Activated naive CD4-positive, alpha-beta T cell treated with anti-CD3 and anti-CD28 coated beads for 36 hours (primary cell): ENCODE data around the gene C9orf85. TPM values are rescaled to one million over a fixed set of nuclear protein-coding genes. Genes with fewer than 3 reads are reported as not detected.
"Not testable (repeated sequence)": the region's sequence is repeated elsewhere in the genome, so short reads cannot be mapped to it uniquely, and the experiment has no call there.

Experiments
- CTCF ChIA-PET: fragments of 350-600 bp; sonication (Branson Sonifier 250); formaldehyde crosslinking; loops from one replicate; lab custom pipeline; 2021; ENCODE audit warnings: antibody characterized with exemption; lab: Charles Lee
- DNase-seq: peaks from one replicate; pipeline ENCODE4 v3.0.0-alpha.2; 2020
- H3K27ac Mint-ChIP-seq: one replicate; pipeline ENCODE4 v1.8.0; 2021; ENCODE audit warnings: mild to moderate bottlenecking, mixed read lengths
- H3K27me3 Mint-ChIP-seq: one replicate; pipeline ENCODE4 v1.8.0; 2021; ENCODE audit warnings: low read depth, mixed read lengths
- H3K36me3 Mint-ChIP-seq: one replicate; pipeline ENCODE4 v1.8.0; 2021; ENCODE audit warnings: low read depth, mixed read lengths
- H3K4me1 Mint-ChIP-seq: one replicate; pipeline ENCODE4 v1.8.0; 2021; ENCODE audit warnings: low read depth, mixed read lengths
- H3K4me3 Mint-ChIP-seq: one replicate; pipeline ENCODE4 v1.8.0; 2021; ENCODE audit warnings: mild to moderate bottlenecking, moderate library complexity, mixed read lengths
- H3K9me3 Mint-ChIP-seq: one replicate; pipeline ENCODE4 v1.8.0; 2021; ENCODE audit warnings: mixed read lengths
- intact Hi-C: fragments of 100-400 bp; cut with micrococcal nuclease; formaldehyde crosslinking; loops from one replicate; pipeline ENCODE4 v1.15.1; 2023
- total RNA-seq, 2 experiments: library from RNA; stranded (reverse); gene quantifications; one replicate each; pipeline ENCODE4 v1.2.3, GENCODE V29; 2021

The C9orf85 gene
- total RNA-seq, 2 experiments from 2014 or later = 6.2 to 6.7 TPM

DNA sequence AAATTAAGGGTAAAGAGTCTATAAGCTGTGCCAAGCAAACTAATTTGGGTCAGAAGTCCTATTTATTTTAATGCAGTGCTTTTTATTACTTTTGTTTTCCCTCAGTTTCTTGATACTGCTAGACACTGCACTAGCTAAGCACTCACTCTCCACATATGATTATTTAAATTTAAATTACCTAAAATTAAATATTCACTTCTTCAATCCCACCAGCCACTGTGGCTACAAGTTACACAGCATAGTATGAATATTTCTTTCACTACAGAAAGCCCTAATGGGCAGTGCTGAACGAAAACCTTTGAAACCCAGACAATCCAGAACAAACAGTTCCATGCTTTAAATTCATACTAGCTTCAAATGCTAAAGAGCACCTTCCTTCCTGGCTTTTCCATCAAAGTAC, 24.1 kb upstream of the C9orf85 start:
- no peak for DNase-seq
- Mint-ChIP-seq H3K4me3 (no peak overlapping the region), H3K27ac (no peak overlapping the region), H3K4me1 (peaks cover 33% of the 10 kb centered on the region), H3K27me3 (no peaks in the 10 kb centered on the region), H3K36me3 (peaks cover 21% of the 10 kb centered on the region), H3K9me3 (peaks cover 17% of the 10 kb centered on the region)
- CTCF ChIA-PET = no interaction called here
- intact Hi-C loops = loop anchor here (1.0 kb wide), 1 partner anchor 8 kb away; no protein-coding TSS in a partner anchor

DNA sequence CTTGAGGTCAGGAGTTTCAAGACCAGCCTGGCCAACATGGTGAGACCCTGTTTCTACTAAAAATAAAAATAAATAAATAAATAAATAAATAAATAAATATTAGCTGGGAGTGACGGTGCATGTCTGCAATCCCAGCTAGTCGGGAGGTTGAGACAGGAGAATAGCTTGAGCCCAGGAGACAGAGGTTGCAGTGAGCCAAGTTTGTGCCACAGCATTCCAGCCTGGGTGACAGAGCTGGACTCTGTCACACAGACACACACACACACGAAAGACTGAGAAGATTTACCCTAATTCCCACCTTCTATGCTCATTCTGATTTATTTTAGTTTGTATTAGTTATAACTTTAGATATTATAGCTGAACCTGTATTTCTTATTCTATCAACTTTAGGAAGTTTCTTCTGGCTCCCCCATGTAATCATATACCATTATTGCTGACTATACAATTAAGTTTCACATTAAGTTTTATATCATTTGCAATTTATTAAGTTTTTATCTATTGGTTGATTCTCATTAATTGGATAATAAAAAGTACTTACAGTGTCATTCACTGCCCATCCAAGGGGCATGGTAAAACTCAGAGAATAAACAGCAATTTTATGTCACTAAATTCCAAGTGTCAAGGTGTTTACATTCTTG, 21.3 kb upstream of the C9orf85 start:
- H3K4me3 Mint-ChIP-seq = no peak overlapping the region
- H3K9me3 Mint-ChIP-seq = peaks cover 1% of the 10 kb centered on the region
- DNase-seq = no peak
- intact Hi-C loops = no loop called here
- H3K4me1 Mint-ChIP-seq = peaks cover 40% of the 10 kb centered on the region
- H3K27ac Mint-ChIP-seq = no peak overlapping the region
- CTCF ChIA-PET = interaction anchor here (0.8 kb wide), 1 partner anchor 71 kb away, joined by 3 read pairs; no protein-coding TSS in a partner anchor
- H3K27me3 Mint-ChIP-seq = no peaks in the 10 kb centered on the region
- peaks cover 1% of the 10 kb centered on the region for H3K36me3 Mint-ChIP-seq

DNA sequence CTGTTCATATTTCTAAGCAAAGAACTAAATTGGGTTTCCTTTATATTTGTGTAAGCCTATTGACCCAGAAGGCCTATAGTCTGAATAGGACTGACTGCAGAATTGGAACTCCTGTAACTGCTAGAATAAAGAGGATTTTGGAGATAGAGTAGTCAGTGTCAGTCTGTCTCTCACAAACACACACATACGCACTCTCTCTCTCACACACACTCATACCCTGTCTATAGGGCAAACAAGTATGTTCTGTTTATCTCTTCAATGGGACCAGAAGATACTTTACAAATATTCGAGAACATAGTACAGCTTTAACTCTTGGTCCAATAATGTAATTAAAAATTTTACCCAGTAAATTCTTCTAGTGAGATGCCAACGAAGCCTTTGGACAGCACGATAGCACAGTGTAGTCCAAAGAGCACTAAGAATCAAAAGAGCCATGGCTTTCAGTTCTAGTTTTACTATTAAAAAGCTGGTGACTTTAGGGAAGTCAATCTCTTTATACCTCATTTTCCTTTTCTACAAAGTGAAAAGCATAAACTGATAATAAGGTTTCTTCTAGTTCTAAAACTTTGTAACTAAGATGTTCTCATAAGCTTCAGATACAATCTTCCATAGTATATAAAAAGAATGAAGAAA, 19.8 kb upstream of the C9orf85 start:
- H3K4me1 Mint-ChIP-seq = peaks cover 40% of the 10 kb centered on the region
- DNase-seq = no peak
- H3K36me3 Mint-ChIP-seq = peaks cover 1% of the 10 kb centered on the region
- CTCF ChIA-PET = interaction anchor here (1.3 kb wide), 2 partner anchors 73 to 97 kb away, joined by 3 to 5 read pairs; no protein-coding TSS in a partner anchor
- intact Hi-C loops = no loop called here
- H3K4me3 Mint-ChIP-seq = no peak overlapping the region
- no peaks in the 10 kb centered on the region for H3K27me3 Mint-ChIP-seq
- no peak overlapping the region for H3K27ac Mint-ChIP-seq
- peaks cover 1% of the 10 kb centered on the region for H3K9me3 Mint-ChIP-seq

GRCh38 chr9:71895117-71895516, 16.3 kb upstream of the C9orf85 start:
- DNase-seq = no peak
- peaks cover 3% of the 10 kb centered on the region for H3K36me3 Mint-ChIP-seq
- H3K27ac Mint-ChIP-seq = no peak overlapping the region
- H3K4me1 Mint-ChIP-seq = peaks cover 48% of the 10 kb centered on the region
- H3K9me3 Mint-ChIP-seq = peaks cover 1% of the 10 kb centered on the region
- intact Hi-C loops = loop anchor here (1.0 kb wide), 1 partner anchor 8 kb away; no protein-coding TSS in a partner anchor
- CTCF ChIA-PET = interaction anchor here (0.7 to 1.2 kb wide), 2 partner anchors 21 to 76 kb away, joined by 3 to 5 read pairs; no protein-coding TSS in a partner anchor
- no peak overlapping the region for H3K4me3 Mint-ChIP-seq
- H3K27me3 Mint-ChIP-seq = no peaks in the 10 kb centered on the region

GRCh38 chr9:71895955-71896354, 15.5 kb upstream of the C9orf85 start:
- Mint-ChIP-seq H3K4me3 (no peak overlapping the region), H3K9me3 (peaks cover 1% of the 10 kb centered on the region), H3K27ac (no peak overlapping the region), H3K27me3 (no peaks in the 10 kb centered on the region), H3K4me1 (peaks cover 53% of the 10 kb centered on the region), H3K36me3 (peaks cover 3% of the 10 kb centered on the region)
- intact Hi-C loops = loop anchor here (1.0 to 2.0 kb wide), 2 partner anchors 9 to 15 kb away; partner anchors contain the start of genes ABHD17B and C9orf85
- DNase-seq = no peak
- CTCF ChIA-PET = interaction anchor here (1.0 to 2.6 kb wide), 3 partner anchors 18 to 89 kb away, joined by 3 to 8 read pairs (median 3); no protein-coding TSS in a partner anchor

GRCh38 chr9:71896761-71897160, 14.7 kb upstream of the C9orf85 start:
- H3K9me3 Mint-ChIP-seq = peaks cover 1% of the 10 kb centered on the region
- H3K27ac Mint-ChIP-seq = peak overlapping the region; percentile 46
- intact Hi-C loops = loop anchor here (2.0 kb wide), 1 partner anchor 14 kb away; the partner anchor contains the start of genes ABHD17B and C9orf85
- CTCF ChIA-PET = interaction anchor here (1.3 to 2.6 kb wide), 2 partner anchors 78 to 90 kb away, joined by 4 to 8 read pairs; no protein-coding TSS in a partner anchor
- H3K27me3 Mint-ChIP-seq = no peaks in the 10 kb centered on the region
- H3K4me1 Mint-ChIP-seq = peaks cover 59% of the 10 kb centered on the region
- DNase-seq = no peak
- H3K36me3 Mint-ChIP-seq = peaks cover 3% of the 10 kb centered on the region
- no peak overlapping the region for H3K4me3 Mint-ChIP-seq

DNA sequence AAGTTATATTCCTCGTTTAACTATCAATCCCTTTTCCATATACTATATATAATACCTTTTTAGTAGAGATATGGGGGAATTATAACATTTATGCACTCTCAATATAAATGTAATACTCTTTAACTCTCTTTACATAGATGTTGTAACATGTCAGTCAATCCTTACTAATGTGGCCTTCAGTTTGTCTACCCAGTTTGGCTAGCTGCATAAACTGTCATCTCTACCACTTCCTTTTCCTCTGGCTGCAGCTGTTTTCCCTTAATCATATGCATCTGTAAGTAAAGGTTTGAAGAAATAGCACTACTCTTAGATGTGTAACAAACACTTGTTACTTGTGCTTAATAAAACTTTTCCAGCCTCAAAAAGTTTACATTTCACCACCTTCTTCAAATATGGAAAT, 13.9 kb upstream of the C9orf85 start:
- H3K4me1 Mint-ChIP-seq = peaks cover 66% of the 10 kb centered on the region
- H3K36me3 Mint-ChIP-seq = peaks cover 3% of the 10 kb centered on the region
- H3K27me3 Mint-ChIP-seq = no peaks in the 10 kb centered on the region
- peak; percentile 33 for DNase-seq
- CTCF ChIA-PET = interaction anchor here (0.6 to 2.6 kb wide), 3 partner anchors 78 to 91 kb away, joined by 4 to 8 read pairs (median 4); no protein-coding TSS in a partner anchor
- H3K9me3 Mint-ChIP-seq = peaks cover 1% of the 10 kb centered on the region
- intact Hi-C loops = loop anchor here (2.0 kb wide), 1 partner anchor 13 kb away; the partner anchor contains the start of genes ABHD17B and C9orf85
- no peak overlapping the region for H3K27ac Mint-ChIP-seq
- H3K4me3 Mint-ChIP-seq = no peak overlapping the region

- H3K27me3 Mint-ChIP-seq, intact Hi-C loops, DNase-seq, H3K9me3 Mint-ChIP-seq, H3K4me3 Mint-ChIP-seq, H3K27ac Mint-ChIP-seq, H3K36me3 Mint-ChIP-seq: not testable (repeated sequence)
- CTCF ChIA-PET = interaction anchor here (0.6 kb wide), 1 partner anchor 19 kb away, joined by 3 read pairs; no protein-coding TSS in a partner anchor
- H3K4me1 Mint-ChIP-seq = peaks cover 62% of the 10 kb centered on the region
Measured at GRCh38 chr9:71898756-71899155, 12.7 kb upstream of the C9orf85 start.

DNA sequence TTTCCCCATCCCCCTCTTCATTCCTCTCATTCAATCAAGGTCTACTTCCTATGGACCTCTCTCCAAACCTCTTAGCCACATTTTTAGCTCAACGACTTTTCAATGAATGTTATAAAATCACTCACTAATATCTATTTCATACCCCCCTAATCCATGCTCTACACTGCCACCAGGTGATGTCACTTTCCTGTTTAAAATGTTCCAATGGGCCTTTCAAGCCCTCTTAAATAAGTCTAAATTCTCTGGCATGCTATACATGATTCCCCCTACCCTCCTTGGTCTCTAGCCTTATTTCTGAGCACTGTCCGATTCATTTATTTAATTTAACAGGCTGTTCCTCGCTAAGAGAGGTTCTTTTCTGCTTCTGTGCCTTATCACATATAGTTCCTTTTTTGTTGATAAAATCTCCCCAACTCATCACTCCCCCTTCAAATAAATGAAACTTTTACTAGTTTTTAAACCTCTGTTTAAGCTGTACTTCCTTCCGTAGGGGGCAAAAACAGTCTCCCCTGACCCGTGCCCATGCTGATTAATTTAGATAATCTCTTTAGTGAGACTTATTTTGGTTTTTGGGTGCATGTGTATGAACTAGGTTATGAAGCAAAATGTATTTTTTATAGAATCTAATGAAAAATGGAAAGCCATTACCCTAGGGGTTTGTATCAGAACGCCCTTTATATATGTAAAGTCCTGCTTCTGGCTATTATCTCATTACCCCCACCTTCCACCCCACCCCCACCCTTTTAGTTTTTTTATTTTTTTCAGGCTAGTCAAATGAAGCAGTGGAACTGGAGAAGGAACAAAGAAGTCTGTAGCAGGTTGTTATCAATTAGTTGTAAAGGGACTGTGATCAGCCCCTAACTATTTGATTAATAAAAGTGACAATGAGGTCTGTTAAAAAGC, 9.5 kb upstream of the C9orf85 start:
- H3K4me3 Mint-ChIP-seq = no peak overlapping the region
- no peaks in the 10 kb centered on the region for H3K27me3 Mint-ChIP-seq
- intact Hi-C loops = no loop called here
- CTCF ChIA-PET = interaction anchor here (1.3 kb wide), 1 partner anchor 83 kb away, joined by 7 read pairs; no protein-coding TSS in a partner anchor
- peaks cover 3% of the 10 kb centered on the region for H3K36me3 Mint-ChIP-seq
- no peaks in the 10 kb centered on the region for H3K9me3 Mint-ChIP-seq
- no peak overlapping the region for H3K27ac Mint-ChIP-seq
- H3K4me1 Mint-ChIP-seq = peaks cover 52% of the 10 kb centered on the region
- DNase-seq = no peak

- peaks cover 50% of the 10 kb centered on the region for H3K4me1 Mint-ChIP-seq
- CTCF ChIA-PET = no interaction called here
Measured at GRCh38 chr9:71904076-71904475, 7.4 kb upstream of the C9orf85 start.

GRCh38 chr9:71908825-71909224, 2.6 kb upstream of the C9orf85 start:
- no peak overlapping the region for H3K27ac Mint-ChIP-seq
- H3K9me3 Mint-ChIP-seq = no peaks in the 10 kb centered on the region
- H3K4me3 Mint-ChIP-seq = peak overlapping the region; percentile 99
- no peaks in the 10 kb centered on the region for H3K27me3 Mint-ChIP-seq
- CTCF ChIA-PET = no interaction called here
- peaks cover 48% of the 10 kb centered on the region for H3K4me1 Mint-ChIP-seq
- peaks cover 1% of the 10 kb centered on the region for H3K36me3 Mint-ChIP-seq
- intact Hi-C loops = loop anchor here (2.0 kb wide), 1 partner anchor 1496 kb away; no protein-coding TSS in a partner anchor
- no peak for DNase-seq

More at GRCh38 chr9:71904076-71904475, 7.4 kb upstream of the C9orf85 start:
- no peak overlapping the region for H3K27ac Mint-ChIP-seq
- H3K36me3 Mint-ChIP-seq = peaks cover 1% of the 10 kb centered on the region
- DNase-seq = no peak
- intact Hi-C loops = no loop called here
- H3K27me3 Mint-ChIP-seq = no peaks in the 10 kb centered on the region
- no peak overlapping the region for H3K4me3 Mint-ChIP-seq
- H3K9me3 Mint-ChIP-seq = no peaks in the 10 kb centered on the region
